SIG-M5 (cell line): ENCODE measurements around the gene DNAI2.
"Not testable (repeated sequence)": the region's sequence is repeated elsewhere in the genome, so short reads cannot be mapped to it uniquely, and the experiment has no call there.

ENCODE experiments used
- DNase-seq: peaks from one replicate; lab custom pipeline; 2025; lab: John Stamatoyannopoulos, UW

The DNAI2 gene

GRCh38 chr17:74244548-74244947, 29.5 kb upstream of the DNAI2 start:
- no peak for DNase-seq

- DNase-seq: no peak
Observed at GRCh38 chr17:74245145-74245831, 28.7 kb upstream of the DNAI2 start.

- DNase-seq: no peak
Observed at GRCh38 chr17:74245871-74246270, 28.2 kb upstream of the DNAI2 start.

- no peak for DNase-seq
Observed at GRCh38 chr17:74249590-74250270, 24.3 kb upstream of the DNAI2 start.

- DNase-seq: no peak
Observed at GRCh38 chr17:74250324-74250995, 23.6 kb upstream of the DNAI2 start.

- no peak for DNase-seq
Observed at GRCh38 chr17:74251051-74251450, 23.0 kb upstream of the DNAI2 start.

GRCh38 chr17:74251569-74251968, 22.5 kb upstream of the DNAI2 start:
- no peak for DNase-seq

GRCh38 chr17:74252211-74252610, 21.8 kb upstream of the DNAI2 start:
- DNase-seq: no peak

GRCh38 chr17:74253036-74253435, 21.0 kb upstream of the DNAI2 start:
- no peak for DNase-seq

GRCh38 chr17:74257311-74257710, 16.7 kb upstream of the DNAI2 start:
- DNase-seq: no peak

- no peak for DNase-seq
Observed at GRCh38 chr17:74259667-74260524, 14.1 kb upstream of the DNAI2 start.

GRCh38 chr17:74260525-74260850, 13.5 kb upstream of the DNAI2 start:
- DNase-seq: no peak

GRCh38 chr17:74262601-74263000, 11.4 kb upstream of the DNAI2 start:
- DNase-seq: no peak

- not testable (repeated sequence) for DNase-seq
Observed at GRCh38 chr17:74267054-74267453, 7.0 kb upstream of the DNAI2 start.

- DNase-seq: no peak
Observed at GRCh38 chr17:74267579-74267978, 6.5 kb upstream of the DNAI2 start.

- no peak for DNase-seq
Observed at GRCh38 chr17:74267987-74268499, 6.0 kb upstream of the DNAI2 start.

- no peak for DNase-seq
Observed at GRCh38 chr17:74268558-74268957, 5.5 kb upstream of the DNAI2 start.

- DNase-seq: no peak
Observed at GRCh38 chr17:74270333-74270732, 3.7 kb upstream of the DNAI2 start.

- DNase-seq: no peak
Observed at GRCh38 chr17:74271281-74271680, 2.8 kb upstream of the DNAI2 start.

- no peak for DNase-seq
Observed at GRCh38 chr17:74271901-74272561, 2.0 kb upstream of the DNAI2 start.

GRCh38 chr17:74272731-74273201, 1.3 kb upstream of the DNAI2 start:
- no peak for DNase-seq
